Astrocyte (in vitro differentiated cells and primary cell): ENCODE results near the gene SRSF8.

Source experiments
- CTCF ChIP-seq: IDR thresholded peaks from 2 replicates; pipeline ENCODE4 v1.5.1; 2011; ENCODE audit warnings: low read depth, mild to moderate bottlenecking, inconsistent platforms, low read length, moderate library complexity; ENCODE audit not compliant: insufficient read depth
- EZH2 ChIP-seq: IDR thresholded peaks from 2 replicates; pipeline ENCODE4 v1.6.1; 2012; ENCODE audit warnings: mild to moderate bottlenecking, low read length, inconsistent platforms; ENCODE audit not compliant: insufficient read depth

GRCh38 chr11:95092549-95093324 is 26.0 kb downstream of the SRSF8 start:
- TF ChIP-seq CTCF (peak; percentile 55), EZH2 (no peak)
